Stimulated activated CD4-positive, alpha-beta T cell treated with anti-CD3 and anti-CD28 coated beads, TNF-alpha, amount 100 ng/mL, for 4 hours (primary cell): ENCODE measurements around the gene RGMA.
"Not testable (repeated sequence)": the region's sequence is repeated elsewhere in the genome, so short reads cannot be mapped to it uniquely, and the experiment has no call there.

ENCODE experiments used
- DNase-seq, 3 experiments: peaks; one replicate each; pipeline ENCODE4 v3.0.0-alpha.2; 2020; ENCODE audit warnings: low read depth in 3 of 3

The RGMA gene

GRCh38 chr15:93066834-93067648, 22.0 kb downstream of the RGMA start:
- no peak for DNase-seq

- no peak for DNase-seq
Measured at GRCh38 chr15:93066224-93066681, 22.8 kb downstream of the RGMA start.

- no peak for DNase-seq
Measured at GRCh38 chr15:93065641-93066045, 23.4 kb downstream of the RGMA start.

- no peak for DNase-seq
Measured at GRCh38 chr15:93063796-93064690, 25.0 kb downstream of the RGMA start.

- no peak for DNase-seq
Measured at GRCh38 chr15:93063262-93063671, 25.7 kb downstream of the RGMA start.

GRCh38 chr15:93062628-93063261, 26.3 kb downstream of the RGMA start:
- not testable (repeated sequence) for DNase-seq

GRCh38 chr15:93060336-93061248, 28.4 kb downstream of the RGMA start:
- no peak for DNase-seq

- DNase-seq: no peak
Measured at GRCh38 chr15:93059442-93059841, 29.6 kb downstream of the RGMA start.

- DNase-seq: no peak
Measured at GRCh38 chr15:93058904-93059427, 30.0 kb downstream of the RGMA start.

GRCh38 chr15:93058128-93058527, 30.9 kb downstream of the RGMA start:
- DNase-seq: no peak

GRCh38 chr15:93057618-93058017, 31.4 kb downstream of the RGMA start:
- no peak for DNase-seq

GRCh38 chr15:93056836-93057235, 32.2 kb downstream of the RGMA start:
- no peak for DNase-seq

- no peak for DNase-seq
Measured at GRCh38 chr15:93055211-93055610, 33.8 kb downstream of the RGMA start.

- no peak for DNase-seq
Measured at GRCh38 chr15:93052090-93052879, 36.7 kb downstream of the RGMA start.

GRCh38 chr15:93051236-93052089, 37.5 kb downstream of the RGMA start:
- no peak for DNase-seq

GRCh38 chr15:93050648-93051047, 38.4 kb downstream of the RGMA start:
- DNase-seq: no peak

- no peak for DNase-seq
Measured at GRCh38 chr15:93049914-93050578, 39.0 kb downstream of the RGMA start.

- no peak for DNase-seq
Measured at GRCh38 chr15:93049233-93049632, 39.8 kb downstream of the RGMA start.

- DNase-seq: no peak
Measured at GRCh38 chr15:93048759-93049161, 40.3 kb downstream of the RGMA start.
